Stimulated activated naive CD4-positive, alpha-beta T cell treated with Interleukin-2 at 50 U/mL for 16 hours (primary cell): ENCODE data around the gene ITGB8.
"Not testable (repeated sequence)": the region's sequence is repeated elsewhere in the genome, so short reads cannot be mapped to it uniquely, and the experiment has no call there.

Experiments used
- DNase-seq: peaks from one replicate; lab custom pipeline; 2025; lab: John Stamatoyannopoulos, UW

ITGB8 gene

DNA sequence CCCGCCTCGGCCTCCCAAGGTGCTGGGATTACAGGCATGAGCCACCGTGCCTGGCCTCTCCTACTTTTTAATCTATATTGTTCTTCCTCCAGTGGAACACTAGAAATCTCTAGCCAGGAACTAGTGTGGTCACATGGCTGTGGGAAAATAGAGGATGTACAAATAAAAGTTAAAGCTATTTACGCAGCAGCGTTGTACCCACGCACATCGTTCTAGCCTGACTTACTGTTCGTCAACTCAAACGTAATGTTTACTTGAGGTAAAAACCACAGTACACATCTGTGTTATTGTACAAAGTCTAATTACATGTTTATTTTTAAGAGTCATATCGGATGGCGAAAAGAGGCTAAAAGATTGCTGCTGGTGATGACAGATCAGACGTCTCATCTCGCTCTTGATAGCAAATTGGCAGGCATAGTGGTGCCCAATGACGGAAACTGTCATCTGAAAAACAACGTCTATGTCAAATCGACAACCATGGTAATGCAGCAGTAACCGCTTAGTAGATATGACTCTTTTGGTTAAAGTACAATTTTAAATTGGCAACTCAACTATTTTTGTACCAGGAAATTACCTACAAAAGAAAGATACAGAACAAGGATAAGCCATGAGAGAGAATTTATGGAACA lies 50.8 kb downstream of the ITGB8 start:
- no peak for DNase-seq

DNA sequence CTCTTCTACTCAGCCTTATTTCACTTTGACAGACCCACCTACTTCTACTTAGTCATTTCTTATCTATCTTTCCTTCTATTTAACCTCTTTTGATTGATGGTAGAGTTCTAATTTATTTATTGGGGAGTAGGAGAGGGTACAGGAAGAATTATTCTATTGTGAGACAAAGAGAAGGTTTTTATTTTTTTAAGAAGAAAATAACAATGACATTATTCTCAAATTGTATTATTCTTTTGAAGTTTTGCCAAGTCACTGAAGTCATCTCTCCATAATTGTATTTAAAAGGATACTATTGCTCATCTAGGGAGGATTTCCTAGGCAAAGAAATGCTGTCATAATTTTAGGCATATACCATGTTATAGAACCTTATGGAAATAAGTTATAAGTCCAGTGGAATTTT lies 52.7 kb downstream of the ITGB8 start:
- no peak for DNase-seq

DNA sequence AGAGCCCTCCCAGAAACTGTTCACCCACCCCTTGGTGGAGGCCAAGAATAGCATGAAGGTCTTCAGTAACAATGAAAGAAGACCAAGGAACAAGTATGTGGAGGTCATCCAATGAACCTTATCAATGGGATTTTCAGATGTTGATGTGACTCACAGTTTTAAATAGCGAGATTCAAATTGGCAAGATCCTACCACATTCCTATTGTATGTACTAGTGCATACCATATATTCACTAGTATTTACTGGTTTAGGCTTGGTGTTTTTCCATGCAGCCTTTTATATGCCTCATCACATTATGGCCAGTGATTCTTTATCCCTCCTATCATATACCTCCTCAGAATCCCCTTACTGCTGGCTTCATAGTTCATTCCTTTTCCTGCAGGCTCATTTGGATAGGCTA lies 54.4 kb downstream of the ITGB8 start:
- DNase-seq: no peak

DNA sequence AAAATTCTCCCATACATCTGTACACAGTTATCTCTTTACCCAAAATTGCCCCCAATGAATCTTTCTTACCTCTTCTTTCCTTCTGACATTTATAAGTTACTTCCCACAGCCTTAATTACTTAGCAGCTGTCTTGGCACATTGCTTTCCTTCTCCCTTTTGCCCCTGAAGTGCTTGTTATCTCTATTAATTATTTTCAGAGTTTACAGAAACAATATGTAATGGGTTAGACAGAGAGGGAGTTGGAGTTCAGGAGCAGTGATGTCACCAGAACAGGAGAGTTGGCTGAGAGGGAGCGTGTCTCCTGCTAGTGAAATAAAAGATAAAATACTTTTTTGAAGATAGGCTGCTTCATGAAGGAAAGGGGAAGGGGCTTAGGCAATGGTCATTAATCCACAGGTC lies 57.4 kb downstream of the ITGB8 start:
- no peak for DNase-seq

DNA sequence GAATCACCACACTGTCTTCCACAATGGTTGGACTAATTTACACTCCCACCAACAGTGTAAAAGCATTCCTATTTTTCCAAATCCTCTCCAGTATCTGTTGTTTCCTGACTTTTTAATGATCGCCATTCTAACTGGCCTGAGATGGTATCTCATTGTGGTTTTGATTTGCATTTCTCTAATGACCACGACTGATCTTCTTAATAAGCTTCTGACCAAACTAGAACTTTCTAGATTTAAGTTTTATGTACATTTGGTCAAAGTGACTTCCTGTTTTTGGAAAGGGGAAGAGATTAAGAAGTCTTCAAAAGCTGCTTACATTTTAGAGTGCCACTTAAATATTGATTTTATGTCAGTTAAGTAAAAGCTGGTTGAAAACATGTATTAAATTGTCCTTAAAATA lies 58.5 kb downstream of the ITGB8 start:
- not testable (repeated sequence) for DNase-seq

DNA sequence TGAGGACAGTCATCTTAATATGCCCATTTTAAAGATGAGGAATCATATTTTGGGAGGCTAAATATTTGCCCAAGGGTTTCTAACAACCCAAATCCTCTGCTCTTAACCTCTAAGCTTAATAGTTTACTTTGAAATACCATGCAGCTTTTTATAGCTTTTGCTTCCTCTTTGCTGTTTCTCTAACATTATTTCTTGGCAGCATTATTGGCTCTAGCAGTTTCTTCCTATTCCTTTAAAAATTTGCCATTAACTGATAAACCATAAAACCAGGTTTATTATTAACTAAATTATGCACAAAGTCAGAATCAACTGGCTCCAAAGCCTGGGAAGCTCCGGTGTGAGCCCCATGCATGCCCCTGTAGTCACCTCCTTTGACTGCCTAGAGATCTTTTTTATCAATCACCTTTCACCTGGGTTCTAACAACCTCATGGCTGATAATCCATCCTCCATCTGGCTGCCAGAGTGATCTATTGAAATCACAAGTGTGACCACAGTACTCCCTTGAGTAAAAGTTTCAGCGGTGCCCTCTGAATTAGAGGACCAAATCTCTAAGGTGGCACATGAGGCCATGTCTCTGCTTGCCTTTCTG lies 62.4 kb downstream of the ITGB8 start:
- no peak for DNase-seq

DNA sequence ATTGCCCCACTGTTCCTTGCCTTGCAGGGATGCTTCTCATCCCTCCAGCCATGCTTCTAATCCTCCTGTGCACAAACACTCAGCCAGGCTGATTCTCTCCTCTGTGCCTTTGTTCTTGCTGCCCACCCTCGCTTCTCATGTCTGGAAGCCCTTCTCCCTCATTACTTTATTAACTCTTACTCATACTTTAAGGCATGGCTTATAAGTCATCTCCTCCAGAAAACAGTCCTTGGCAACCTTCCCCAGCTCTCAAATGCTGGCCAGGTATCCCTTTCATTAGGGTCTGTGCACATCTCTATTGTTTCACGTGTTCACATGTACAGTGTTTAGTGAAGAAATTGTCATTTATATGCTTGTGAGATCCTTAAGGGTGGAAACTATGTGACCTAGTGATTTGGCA lies 62.9 kb downstream of the ITGB8 start:
- DNase-seq: no peak

DNA sequence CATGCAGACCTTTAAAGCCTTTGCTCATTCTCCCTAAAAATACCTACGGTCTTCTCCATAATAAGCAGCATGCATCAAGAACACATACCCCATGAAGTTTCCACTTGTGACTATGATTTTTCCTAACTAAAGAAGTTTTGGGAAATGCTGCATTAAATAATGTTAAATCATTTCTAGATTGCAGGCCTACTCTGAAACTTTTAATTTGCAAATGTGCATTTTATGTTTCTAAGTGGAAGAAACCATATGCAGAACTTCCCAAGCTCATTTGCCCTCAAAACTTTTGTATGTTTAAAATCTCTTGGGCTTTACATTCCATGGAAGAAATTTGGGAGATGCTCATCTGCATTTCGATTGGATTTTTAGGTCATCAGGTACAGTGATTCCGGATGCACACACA lies 63.6 kb downstream of the ITGB8 start:
- DNase-seq: no peak

DNA sequence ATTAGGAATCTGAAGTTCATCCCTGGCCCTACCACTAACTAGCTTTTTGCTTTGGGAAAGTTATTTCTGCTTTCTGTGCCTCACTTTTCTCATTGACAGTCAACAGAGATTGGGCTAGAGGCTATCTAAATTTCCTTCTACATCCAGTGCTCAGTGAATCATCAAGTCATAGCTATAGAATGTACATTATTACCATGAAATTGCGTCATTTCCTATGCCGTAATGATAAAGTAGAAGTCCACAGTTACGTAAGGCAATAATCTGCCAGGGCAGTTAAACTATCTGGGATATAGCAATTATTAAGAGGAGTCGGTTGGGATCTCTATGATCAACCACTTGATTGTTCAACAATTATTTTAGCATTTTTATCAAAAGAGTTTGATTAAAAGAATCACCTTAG lies 64.4 kb downstream of the ITGB8 start:
- DNase-seq: no peak

DNA sequence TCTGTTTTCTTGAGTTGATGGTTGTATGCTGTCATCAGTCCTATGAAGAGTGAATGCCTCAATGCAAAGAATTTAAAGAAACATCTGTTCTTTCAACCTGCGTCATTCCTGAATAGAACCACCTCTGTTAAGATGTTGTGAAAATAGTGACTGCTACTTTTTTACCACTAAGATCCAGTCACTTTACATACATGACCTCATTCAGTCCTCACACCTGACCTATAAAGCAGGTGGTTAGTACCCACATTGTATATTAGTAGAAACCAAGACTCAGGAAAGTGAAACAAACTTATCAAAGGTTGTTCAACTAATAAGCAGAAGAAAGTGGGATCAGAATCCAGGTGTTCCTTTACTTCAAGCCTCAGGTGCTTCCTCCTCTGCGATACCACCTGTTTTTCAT lies 64.8 kb downstream of the ITGB8 start:
- no peak for DNase-seq

DNA sequence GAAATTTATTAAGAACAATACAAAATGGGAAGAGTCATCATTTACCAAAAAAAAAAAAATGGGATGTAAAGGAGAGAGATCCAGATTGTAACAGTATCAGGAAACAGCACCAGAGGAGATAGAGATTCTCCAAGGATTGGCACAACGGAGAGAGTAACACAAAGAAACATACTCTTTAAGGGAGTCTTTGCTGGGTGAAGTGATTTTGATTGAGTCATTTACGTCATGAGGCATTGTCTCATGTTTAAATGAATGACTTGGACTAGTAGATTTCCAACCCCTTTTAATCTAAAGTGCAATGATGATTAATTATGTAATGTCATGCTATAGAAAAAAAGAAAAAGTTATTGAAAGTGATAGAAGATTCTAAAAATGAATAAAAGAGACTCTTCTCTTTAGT lies 68.8 kb downstream of the ITGB8 start:
- no peak for DNase-seq

DNA sequence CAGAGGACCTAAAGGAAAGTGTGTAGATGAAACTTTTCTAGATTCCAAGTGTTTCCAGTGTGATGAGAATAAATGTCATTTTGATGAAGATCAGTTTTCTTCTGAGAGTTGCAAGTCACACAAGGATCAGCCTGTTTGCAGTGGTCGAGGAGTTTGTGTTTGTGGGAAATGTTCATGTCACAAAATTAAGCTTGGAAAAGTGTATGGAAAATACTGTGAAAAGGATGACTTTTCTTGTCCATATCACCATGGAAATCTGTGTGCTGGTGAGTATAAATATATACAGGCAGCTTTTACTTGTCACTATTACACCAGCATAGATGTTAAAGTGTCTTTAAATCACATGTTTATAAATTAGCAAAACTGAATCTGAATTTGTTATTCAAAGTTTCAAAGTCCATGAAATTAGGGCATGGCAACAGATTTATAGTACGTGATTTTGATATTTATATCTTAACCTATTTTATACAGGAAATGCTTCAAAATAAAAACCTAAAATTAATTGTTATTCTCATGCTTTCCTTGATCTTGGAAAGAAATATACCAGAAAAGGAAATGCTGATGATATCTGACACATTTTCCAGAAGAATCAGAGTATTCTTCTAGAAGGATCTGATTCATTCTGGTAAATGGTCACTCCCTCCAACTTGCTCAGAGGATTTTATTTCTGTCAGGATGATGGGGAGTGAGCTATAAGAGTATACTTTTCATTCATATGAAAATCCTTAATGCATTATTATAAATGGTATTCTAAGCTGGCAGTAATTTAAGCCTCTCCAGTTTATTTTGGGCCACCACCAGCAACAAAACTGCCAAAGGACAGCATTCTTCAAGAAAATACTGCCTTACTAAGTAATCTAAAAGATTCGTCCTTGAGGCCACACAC lies 71.4 kb downstream of the ITGB8 start:
- no peak for DNase-seq

DNA sequence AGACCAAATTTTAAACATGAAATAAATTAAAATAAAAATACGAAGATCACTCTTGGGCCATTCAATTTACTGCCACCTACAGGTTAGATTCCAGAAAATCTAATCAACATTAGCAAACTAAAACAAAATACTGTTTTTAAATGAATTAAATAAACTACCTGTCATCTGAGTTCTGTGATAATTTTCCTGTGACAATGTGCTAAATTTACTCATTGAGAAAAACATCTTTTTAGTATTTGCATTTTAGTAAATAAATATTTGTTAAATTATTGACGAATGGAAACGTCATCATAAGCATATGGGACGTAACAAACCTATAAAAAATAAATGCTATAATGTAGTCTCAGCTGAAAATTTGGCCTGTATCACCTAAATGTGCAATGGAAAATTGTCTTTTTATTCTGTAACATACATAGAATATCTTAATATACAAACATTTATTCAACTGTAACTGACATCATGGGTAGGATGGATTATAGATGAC lies 72.1 kb downstream of the ITGB8 start:
- DNase-seq: no peak

DNA sequence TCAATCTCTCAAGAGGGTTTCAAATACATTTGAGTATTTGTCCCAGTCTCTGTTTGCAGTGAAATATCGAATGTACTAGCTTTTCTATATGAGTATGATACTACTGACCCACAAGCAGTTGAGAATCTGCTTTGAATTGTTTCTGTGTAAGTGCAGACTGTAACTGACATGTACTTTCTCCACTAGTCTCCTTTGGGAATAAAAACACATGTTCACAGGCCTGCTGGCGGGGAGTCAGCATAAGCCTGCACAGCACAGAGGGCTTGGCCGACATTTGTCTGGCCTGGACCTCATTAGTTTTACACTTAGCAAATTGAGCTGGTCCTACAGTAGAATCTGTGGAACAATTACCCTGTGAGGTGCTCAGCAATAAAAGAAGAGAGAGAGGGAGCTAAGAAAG lies 72.6 kb downstream of the ITGB8 start:
- DNase-seq: no peak

DNA sequence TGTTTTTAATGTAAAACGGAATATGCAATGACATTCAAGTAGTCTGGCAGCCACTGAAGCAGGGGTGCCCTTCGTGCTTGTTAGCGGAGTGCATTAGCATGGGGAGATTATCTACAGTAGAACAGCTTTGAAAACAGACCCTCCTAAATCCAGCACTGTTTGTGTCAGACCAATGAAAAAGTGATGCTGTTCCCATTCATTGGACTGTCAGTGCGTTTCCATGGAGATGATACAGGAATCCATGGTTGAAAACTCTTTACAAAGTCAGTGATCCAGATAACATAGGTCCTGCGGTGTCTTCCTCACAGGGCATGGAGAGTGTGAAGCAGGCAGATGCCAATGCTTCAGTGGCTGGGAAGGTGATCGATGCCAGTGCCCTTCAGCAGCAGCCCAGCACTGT lies 73.6 kb downstream of the ITGB8 start:
- no peak for DNase-seq

DNA sequence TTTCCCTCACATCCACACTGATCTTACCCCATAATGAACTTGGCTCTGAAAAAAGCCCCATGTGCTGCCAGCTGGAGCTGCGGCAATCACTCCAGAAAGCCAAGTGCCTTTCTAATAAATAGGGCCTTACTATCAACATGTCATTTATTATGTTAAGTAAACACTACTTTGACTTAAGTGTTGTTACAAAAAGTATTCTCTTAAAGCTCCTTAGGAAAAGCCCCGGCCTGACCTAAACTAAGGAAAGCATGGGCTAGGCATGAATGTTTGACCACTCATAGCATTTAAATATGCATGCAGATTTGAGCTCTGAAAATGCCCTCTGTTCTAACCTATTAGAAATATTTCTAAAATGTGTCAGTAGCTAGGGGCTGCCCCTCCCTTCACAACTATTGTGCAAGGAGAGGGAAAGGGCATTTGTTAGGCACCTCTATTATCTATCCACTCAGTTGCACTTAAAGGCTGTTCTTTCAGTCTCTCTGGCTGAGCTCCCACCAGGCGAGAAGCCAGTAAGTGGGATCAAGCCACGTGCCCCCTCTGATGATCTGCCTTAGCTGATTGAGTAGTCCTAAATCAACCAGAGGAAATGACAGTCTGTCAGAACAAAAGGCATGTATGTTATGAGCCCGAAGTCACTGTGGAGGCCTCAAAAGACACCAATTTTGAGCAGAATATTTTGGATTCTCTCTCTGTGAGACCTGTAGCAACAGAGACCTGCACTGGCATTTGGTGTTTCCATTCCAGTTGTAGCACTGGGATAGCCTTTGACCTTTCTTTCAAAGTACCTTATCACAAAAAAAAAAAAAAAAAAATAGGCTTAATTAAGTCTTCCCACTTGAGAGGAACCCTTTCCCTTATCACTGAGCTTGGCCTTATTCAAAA lies 77.1 kb downstream of the ITGB8 start:
- DNase-seq: no peak

DNA sequence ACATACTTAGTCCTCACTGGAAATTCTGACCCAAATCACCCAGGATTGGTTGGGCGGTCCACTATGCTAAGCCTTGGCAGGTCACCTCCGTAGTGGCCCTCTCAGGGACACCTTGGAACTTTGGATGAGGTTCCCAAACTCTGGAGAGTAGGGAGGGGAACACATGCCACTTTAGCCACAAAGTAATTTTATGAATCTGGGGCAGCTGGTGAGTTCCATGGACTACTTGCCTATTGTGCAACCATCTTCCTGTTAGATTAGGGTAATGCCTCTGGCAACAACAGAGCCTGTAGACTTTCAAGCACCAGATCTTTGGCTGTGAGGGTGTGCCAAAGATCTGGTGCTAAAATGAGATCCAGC lies 77.7 kb downstream of the ITGB8 start:
- no peak for DNase-seq

DNA sequence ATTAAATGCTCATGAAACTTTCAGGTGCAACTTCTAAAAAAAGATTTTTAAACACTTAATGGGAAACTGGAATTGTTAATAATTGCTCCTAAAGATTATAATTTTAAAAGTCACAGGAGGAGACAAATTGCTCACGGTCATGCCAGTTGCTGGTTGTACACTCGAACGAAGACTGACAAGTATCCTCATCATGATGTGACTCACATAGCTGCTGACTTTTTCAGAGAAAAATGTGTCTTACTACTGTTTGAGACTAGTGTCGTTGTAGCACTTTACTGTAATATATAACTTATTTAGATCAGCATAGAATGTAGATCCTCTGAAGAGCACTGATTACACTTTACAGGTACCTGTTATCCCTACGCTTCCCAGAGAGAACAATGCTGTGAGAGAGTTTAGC lies 79.3 kb downstream of the ITGB8 start:
- DNase-seq: no peak

DNA sequence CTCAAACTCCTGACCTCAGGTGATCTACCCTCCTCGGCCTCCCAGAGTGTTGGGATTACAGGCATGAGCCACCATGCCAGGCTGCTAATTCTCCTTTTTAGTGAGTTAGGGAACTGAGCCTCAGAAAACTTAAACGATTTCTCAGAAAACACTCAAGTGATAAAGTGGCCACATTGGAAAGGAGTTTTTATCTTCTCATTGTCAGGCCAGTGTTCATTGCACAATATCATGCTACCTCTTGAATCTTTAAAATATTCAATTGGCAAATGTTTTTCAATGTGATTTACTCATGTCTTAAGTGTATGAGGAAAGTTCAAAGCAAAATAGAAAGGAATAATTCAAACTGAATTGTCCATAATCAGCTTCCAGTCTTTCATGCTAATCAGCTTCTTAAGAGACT lies 80.7 kb downstream of the ITGB8 start:
- DNase-seq: no peak

DNA sequence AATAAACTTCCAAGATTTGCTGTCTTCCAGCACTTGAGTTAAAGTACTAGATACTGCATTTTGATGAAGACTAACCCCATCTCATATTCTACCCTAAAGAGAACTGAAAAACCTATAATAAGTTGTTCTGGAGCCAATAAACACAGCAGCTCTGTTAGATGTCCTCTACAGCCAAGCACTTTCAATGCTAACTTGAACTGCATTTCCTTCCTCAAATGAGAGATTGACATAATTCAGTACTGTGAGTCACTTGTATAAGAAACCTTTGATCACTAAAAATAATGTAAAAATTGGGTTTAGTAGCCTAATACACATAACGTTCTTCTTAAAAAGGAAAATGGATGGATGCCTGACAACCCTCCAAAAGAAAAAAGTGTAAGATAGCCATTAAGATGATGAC lies 81.3 kb downstream of the ITGB8 start:
- no peak for DNase-seq

DNA sequence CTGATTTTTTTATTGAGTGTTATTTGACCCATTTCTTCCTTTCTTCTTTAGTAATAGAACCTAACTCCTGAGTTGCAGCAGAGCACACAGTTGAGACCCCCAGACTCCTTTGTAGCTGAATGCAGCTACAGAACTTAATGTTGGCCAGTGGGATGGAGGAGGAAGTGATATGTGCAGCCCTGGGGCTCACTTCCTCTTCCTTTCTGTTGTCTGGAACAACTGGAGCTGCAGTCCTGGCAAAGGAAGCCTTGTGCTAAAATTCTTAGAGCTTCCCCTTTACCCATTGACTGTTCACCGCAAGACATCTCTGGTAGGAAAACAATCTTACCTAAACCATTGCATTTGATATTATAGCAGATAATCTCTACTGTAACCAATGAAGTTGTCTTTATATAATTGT lies 86.6 kb downstream of the ITGB8 start:
- no peak for DNase-seq

DNA sequence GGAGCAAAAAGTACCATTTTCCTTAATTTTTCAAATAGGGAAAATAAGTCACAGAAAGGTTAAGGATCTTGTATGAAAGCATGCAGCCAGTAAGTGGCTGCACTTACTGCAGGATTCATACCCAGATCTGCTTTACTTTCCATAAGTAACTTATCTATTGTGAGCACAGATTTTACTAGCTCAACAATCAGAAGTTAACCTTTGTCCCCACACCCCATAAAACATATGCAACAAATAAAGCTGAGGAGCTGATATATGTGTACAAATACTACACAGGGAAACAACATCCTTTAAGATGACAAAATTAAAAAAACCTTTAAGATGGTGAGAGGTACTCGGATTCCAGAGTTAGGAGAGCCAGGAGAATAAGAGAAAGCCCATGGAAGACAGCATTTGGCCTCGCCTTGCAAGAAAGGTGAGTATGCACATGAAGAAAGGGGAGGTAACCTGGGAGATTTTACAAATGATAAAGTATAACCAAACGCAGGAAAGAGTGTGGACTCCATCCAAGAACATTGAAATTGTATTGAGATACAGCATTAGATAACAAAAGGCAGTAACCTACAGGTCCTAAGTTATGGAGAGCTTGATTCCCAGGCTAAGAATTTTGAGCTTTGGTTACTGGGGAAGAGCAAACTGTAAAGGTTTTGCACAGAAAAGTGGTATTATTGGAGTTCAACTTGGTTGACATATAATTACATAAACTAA lies 87.1 kb downstream of the ITGB8 start:
- no peak for DNase-seq
